GM21825 (cell line): Measurements from ENCODE around the gene NUDCD2.
A peak's percentile ranks its signal among the peaks of the same experiment; 100 is the strongest.
"Not testable (repeated sequence)": the region's sequence is repeated elsewhere in the genome, so short reads cannot be mapped to it uniquely, and the experiment has no call there.

Experiments used
- ATAC-seq: cut with Tn5 transposase; IDR thresholded peaks from one replicate; pipeline ENCODE4 v1.9.1; 2021; ENCODE audit warnings: mild to moderate bottlenecking, moderate library complexity; ENCODE audit not compliant: unreplicated experiment

Gene NUDCD2

GRCh38 chr5:163434401-163434866 lies 25.5 kb downstream of the NUDCD2 start:
- ATAC-seq, result no peak

GRCh38 chr5:163433271-163433670 lies 26.6 kb downstream of the NUDCD2 start:
- no peak for ATAC-seq

- ATAC-seq, result no peak
Observed at GRCh38 chr5:163432544-163432943, 27.4 kb downstream of the NUDCD2 start.

GRCh38 chr5:163426128-163426527 lies 33.8 kb downstream of the NUDCD2 start:
- not testable (repeated sequence) for ATAC-seq

- no peak for ATAC-seq
Observed at GRCh38 chr5:163424836-163425235, 35.1 kb downstream of the NUDCD2 start.

- not testable (repeated sequence) for ATAC-seq
Observed at GRCh38 chr5:163415673-163416072, 44.2 kb downstream of the NUDCD2 start.

GRCh38 chr5:163410505-163410904 lies 49.4 kb downstream of the NUDCD2 start:
- ATAC-seq, result no peak

GRCh38 chr5:163409384-163409783 lies 50.5 kb downstream of the NUDCD2 start:
- ATAC-seq, result no peak

- peak; percentile 83 for ATAC-seq
Observed at GRCh38 chr5:163408311-163408923, 51.5 kb downstream of the NUDCD2 start.

GRCh38 chr5:163407034-163407655 lies 52.8 kb downstream of the NUDCD2 start:
- peak; percentile 66 for ATAC-seq

- no peak for ATAC-seq
Observed at GRCh38 chr5:163404364-163405173, 55.3 kb downstream of the NUDCD2 start.

GRCh38 chr5:163402007-163402406 lies 57.9 kb downstream of the NUDCD2 start:
- ATAC-seq, result no peak

- ATAC-seq, result no peak
Observed at GRCh38 chr5:163401271-163401670, 58.6 kb downstream of the NUDCD2 start.

GRCh38 chr5:163399923-163400322 lies 60.0 kb downstream of the NUDCD2 start:
- ATAC-seq, result no peak

GRCh38 chr5:163397354-163397753 lies 62.5 kb downstream of the NUDCD2 start:
- ATAC-seq, result no peak

- not testable (repeated sequence) for ATAC-seq
Observed at GRCh38 chr5:163396818-163397340, 63.0 kb downstream of the NUDCD2 start.
